ENCODE data around the gene ZDHHC6. TPM values are rescaled to one million over a fixed set of nuclear protein-coding genes. Genes with fewer than 3 reads are reported as not detected.

Gene ZDHHC6
- total and polyA plus RNA-seq, 2 experiments from 2014 or later: 31.7 to 56.4 TPM

DNA sequence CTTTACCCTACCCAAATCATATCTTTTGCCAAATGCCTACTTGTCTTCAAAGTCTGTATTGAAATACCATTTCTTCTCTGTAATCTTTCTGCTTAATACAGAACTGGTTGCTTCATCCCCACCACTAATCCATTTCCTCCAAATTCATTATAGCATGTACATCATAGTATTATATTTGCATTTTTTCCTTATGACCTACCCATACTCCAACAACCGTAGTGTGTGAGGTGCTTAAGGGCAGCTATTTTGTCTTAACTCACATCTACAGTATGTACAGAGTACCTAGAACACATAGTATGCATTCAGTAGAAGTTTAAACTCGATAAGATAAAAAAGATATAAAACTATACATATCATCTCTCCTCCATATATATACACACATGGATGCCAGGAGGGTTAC, 49.1 kb downstream of the ZDHHC6 start:
- no peaks in the 10 kb centered on the region for H4K20me1 ChIP-seq (ENCODE audit: insufficient read depth, poor library complexity, severe bottlenecking)
- 86% methylated on average over 2 of the region's 2 CpGs for whole genome bisulfite sequencing (ENCODE audit: low lambda C conversion rate, missing lambda C conversion rate)
- H3K27me3 ChIP-seq: no peaks in the 10 kb centered on the region
- H3K9me2 ChIP-seq (replicated peaks; ENCODE audit: insufficient read depth): no peaks in the 10 kb centered on the region
- H3K36me3 ChIP-seq (replicated peaks; ENCODE audit: insufficient read depth, low read depth): no peaks in the 10 kb centered on the region
- no peak for DNase-seq (ENCODE audit: low spot score)
- no peak overlapping the region for H3K27ac ChIP-seq
- no peak overlapping the region for H2AFZ ChIP-seq
- H3K4me3 ChIP-seq: no peak overlapping the region
- H3K4me1 ChIP-seq (ENCODE audit: insufficient read depth): peaks cover 16% of the 10 kb centered on the region
- H3K79me2 ChIP-seq: no peaks in the 10 kb centered on the region
- H3K4me2 ChIP-seq: no peak overlapping the region
- H3K9me3 ChIP-seq (ENCODE audit: low read depth): no peaks in the 10 kb centered on the region
- TF ChIP-seq EZH2 (IDR thresholded peaks at IDR 0.05; ENCODE audit: borderline replicate concordance) (no peak), EZH2phosphoT487 (IDR thresholded peaks at IDR 0.05; ENCODE audit: low read depth, severe bottlenecking, unreplicated experiment) (no peak)
- TF ChIP-seq, protein P1, sequence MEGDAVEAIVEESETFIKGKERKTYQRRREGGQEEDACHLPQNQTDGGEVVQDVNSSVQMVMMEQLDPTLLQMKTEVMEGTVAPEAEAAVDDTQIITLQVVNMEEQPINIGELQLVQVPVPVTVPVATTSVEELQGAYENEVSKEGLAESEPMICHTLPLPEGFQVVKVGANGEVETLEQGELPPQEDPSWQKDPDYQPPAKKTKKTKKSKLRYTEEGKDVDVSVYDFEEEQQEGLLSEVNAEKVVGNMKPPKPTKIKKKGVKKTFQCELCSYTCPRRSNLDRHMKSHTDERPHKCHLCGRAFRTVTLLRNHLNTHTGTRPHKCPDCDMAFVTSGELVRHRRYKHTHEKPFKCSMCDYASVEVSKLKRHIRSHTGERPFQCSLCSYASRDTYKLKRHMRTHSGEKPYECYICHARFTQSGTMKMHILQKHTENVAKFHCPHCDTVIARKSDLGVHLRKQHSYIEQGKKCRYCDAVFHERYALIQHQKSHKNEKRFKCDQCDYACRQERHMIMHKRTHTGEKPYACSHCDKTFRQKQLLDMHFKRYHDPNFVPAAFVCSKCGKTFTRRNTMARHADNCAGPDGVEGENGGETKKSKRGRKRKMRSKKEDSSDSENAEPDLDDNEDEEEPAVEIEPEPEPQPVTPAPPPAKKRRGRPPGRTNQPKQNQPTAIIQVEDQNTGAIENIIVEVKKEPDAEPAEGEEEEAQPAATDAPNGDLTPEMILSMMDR (IDR thresholded peaks at IDR 0.05; ENCODE audit: poor library complexity): no peak

DNA sequence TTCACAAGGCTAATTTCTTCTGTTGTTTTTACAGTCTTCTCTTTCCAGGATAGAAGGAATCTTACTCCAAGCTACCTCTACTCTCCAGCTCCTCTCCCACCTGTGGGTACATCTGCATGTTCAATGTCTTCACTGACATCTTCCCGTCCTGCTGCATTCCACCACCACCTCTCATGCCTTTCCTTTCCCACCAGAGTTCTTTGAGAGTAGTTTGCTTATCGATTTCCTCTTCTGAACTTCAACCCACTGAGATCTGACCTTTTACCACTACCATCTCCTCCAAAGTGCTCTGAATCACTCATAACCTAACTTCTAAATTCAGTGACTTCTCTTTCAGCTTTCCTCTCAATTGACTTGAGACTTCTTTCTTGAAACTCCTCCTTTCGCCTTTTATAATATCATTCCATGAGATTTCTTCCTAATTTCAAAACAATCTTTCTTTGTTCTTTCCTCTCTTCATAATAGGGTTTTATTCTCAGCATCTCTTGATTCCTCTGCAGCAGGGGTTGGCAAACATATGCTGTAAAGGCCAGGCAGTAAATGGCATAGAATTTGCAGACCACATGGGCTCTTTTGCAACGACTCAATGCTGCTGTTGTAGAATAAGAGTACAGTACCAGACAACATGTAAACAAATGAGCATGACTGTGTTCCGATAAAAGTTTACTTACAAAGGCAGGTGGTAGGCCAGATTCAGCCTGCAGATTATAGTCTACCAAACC, 50.7 kb downstream of the ZDHHC6 start:
- H3K36me3 ChIP-seq (replicated peaks; ENCODE audit: insufficient read depth, low read depth): no peaks in the 10 kb centered on the region
- H3K9me3 ChIP-seq (ENCODE audit: low read depth): no peaks in the 10 kb centered on the region
- peak overlapping the region; percentile 13 for H3K27ac ChIP-seq

DNA sequence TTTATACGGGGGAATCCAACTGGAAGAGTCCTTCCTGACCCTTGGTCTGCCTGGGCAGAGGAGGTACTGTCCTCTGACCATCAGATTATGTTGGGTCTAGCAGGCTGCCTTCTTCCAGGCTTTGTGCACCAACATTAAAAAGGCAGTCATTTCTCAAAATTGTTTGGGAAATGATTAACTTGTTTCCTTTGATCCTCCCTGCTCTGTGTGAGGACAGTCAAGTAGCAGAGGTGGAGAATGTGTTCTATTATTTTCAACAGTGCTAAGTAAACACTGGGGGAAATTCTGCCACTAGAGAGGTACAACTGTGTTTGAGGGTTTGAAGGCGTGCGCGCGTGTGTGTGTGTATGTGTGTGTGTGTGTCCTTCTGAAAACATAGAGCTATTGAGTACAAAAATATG, 52.2 kb downstream of the ZDHHC6 start:
- WGBS (ENCODE audit: low lambda C conversion rate, missing lambda C conversion rate): 58% methylated on average over 5 of the region's 5 CpGs
- H3K4me2 ChIP-seq: peak overlapping the region; percentile 43
- TF ChIP-seq, protein P1 (IDR thresholded peaks at IDR 0.05; ENCODE audit: poor library complexity): no peak
- TF ChIP-seq EZH2 (IDR thresholded peaks at IDR 0.05; ENCODE audit: borderline replicate concordance) (no peak), EZH2phosphoT487 (IDR thresholded peaks at IDR 0.05; ENCODE audit: low read depth, severe bottlenecking, unreplicated experiment) (no peak)

More for the DNA sequence above, 50.7 kb downstream of the ZDHHC6 start:
- WGBS (ENCODE audit: low lambda C conversion rate, missing lambda C conversion rate): 63% methylated on average over 5 of the region's 5 CpGs
- Histone ChIP-seq H4K20me1 (ENCODE audit: insufficient read depth, poor library complexity, severe bottlenecking) (no peaks in the 10 kb centered on the region), H3K9me2 (replicated peaks; ENCODE audit: insufficient read depth) (no peaks in the 10 kb centered on the region), H3K79me2 (no peaks in the 10 kb centered on the region), H3K4me2 (no peak overlapping the region), H3K27me3 (no peaks in the 10 kb centered on the region), H3K4me3 (no peak overlapping the region), H2AFZ (no peak overlapping the region), H3K4me1 (ENCODE audit: insufficient read depth) (peaks cover 13% of the 10 kb centered on the region)
- TF ChIP-seq EZH2 (IDR thresholded peaks at IDR 0.05; ENCODE audit: borderline replicate concordance): no peak
- TF ChIP-seq, protein P1 (IDR thresholded peaks at IDR 0.05; ENCODE audit: poor library complexity): no peak
- DNase-seq (ENCODE audit: low spot score): no peak

More for the DNA sequence above, 52.2 kb downstream of the ZDHHC6 start:
- no peaks in the 10 kb centered on the region for H3K9me3 ChIP-seq (ENCODE audit: low read depth)
- peak; percentile 58 for DNase-seq (ENCODE audit: low spot score)
- no peaks in the 10 kb centered on the region for H4K20me1 ChIP-seq (ENCODE audit: insufficient read depth, poor library complexity, severe bottlenecking)
- H3K9me2 ChIP-seq (replicated peaks; ENCODE audit: insufficient read depth): no peaks in the 10 kb centered on the region
- peaks cover 16% of the 10 kb centered on the region for H3K4me1 ChIP-seq (ENCODE audit: insufficient read depth)
- H3K79me2 ChIP-seq: no peaks in the 10 kb centered on the region
- peak overlapping the region; percentile 69 for H3K27ac ChIP-seq
- no peaks in the 10 kb centered on the region for H3K36me3 ChIP-seq (replicated peaks; ENCODE audit: insufficient read depth, low read depth)
- no peak overlapping the region for H3K4me3 ChIP-seq
- no peaks in the 10 kb centered on the region for H3K27me3 ChIP-seq
- no peak overlapping the region for H2AFZ ChIP-seq

Measured in hepatocyte (in vitro differentiated cells).